ENCODE results near the gene SELENON.

SELENON gene

DNA sequence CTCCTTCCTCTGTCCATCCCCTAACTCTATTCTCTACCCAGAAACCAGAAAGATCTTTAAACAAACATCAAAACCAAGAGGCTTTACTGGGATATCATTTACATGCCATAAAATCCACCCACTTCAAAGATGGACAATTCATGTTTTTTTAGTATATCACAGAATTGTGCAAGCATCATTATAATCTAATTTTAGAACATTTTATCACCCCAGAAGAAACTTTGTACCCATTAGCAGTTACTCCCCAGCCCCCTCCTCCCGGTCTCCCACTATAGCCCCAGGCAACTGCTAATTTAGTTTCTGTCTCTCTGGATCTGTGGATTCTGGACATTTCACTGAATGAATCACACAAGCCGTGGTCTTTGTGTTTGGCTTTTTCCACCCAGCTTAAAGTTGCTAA is 4.8 kb upstream of the SELENON start:
- DNase-seq = no peak

- no peak for DNase-seq
Measured at GRCh38 chr1:25795946-25796810, 3.8 kb upstream of the SELENON start.

DNA sequence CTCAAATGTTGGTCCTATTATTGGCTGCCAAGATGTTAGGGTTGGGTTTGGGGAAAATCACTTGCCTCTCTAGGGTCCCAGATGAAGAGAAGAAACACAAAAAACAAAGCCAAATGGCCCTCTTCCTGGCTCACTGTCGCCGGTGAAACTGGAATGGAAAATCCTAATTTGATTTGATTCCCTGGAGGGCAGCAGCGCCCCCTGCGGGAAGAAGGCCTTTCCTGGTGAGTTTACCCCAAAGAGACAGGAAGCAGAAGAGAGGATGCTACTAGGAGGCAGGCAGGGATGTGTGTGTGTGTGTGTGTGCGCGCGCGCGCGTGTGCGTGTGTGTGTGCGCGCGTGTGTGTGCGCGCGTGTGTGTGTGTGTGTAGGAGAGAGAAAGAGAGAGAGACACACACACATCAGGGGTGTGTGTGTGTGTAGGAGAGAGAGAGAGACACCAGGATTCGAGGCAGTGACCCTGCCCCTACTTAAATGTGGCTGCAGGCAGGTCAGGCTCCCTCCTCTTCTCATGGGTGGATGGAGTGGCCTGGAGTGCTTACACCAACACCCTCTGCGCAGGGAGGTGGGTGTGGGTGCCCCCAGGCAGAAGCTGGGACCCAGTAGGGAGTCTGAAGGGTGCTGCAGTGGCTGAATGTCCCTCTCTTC is 3.1 kb upstream of the SELENON start:
- DNase-seq = peak; percentile 60

DNA sequence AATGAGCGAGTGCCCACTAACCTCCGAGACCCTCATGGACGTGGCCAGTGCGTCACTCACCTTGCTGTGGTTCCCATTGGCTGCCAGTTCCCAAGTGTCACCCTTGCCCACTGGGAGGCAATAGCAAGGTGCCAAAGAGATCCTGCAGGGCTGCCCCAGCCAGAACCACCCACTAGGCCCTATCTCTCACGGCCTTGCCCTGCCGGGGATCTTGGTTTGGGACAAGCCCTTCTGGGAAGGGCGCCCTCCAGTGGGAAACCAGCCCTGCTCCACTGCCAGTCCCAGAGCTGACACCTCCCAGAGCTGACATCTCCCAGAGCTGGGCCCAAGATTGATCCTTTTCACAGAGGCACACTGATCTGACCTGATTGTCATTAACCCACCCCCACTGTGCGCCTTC is 2.1 kb upstream of the SELENON start:
- DNase-seq = no peak

DNA sequence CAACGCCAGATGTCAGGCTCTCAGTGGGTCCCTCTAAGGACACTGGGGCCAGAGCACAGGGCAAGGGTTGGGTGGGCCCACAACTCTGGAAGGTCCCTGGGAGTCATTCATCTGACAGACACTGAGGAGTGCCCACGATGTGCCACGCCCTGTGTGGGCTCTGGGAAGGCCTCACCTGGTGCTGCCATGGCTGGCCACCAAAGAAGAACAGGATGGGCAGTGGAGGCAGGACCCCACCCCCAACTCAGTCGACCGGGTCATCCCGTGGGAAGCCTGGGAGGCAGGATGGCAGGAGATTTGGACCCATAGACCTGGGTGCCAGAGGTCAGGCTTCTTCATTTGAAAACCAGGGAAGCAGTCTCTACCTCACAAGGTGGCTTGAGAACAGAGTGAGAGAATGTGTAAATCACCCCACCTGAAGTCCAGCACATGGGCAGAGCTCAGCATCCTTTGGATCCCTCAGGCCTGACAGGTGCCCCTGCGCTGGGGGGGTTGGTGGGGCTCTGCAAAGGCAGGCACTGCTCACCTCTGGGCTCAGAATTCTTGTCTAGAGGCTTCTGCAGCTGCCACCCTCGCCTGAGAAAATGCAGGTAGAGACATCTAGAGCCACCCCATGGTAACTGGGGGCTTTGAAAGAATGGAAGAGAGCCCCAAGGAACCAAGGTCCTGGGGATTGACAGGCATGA is 1.2 kb upstream of the SELENON start:
- DNase-seq = no peak

DNA sequence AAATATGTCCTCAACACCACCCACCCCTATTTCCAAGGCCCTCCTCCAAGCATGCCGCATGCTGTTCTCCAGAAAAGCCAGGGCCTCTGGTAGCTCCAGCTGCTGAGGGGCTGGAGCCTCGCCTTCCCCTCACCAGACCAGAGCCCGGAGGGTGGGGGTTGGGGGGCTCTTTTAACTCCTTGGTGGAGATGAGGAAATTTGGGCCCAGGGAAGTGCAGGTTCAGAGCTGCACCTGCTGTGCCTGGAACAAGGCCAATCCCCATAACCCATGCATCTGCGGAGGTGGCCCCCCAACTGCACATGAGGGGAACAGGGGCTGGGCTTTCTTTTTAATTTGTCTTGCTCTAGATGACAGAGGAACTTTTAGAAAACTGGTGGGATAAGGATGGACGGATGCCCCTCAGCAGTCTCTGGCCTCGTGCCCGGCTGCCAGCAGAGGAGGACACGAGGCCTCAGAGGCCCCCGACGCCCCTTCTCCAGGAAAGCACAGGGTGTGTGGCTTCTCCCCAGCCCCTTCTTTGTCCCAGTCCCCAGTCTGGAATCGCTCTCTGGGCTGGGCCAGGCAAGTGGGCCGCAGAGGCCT is 550 bp upstream of the SELENON start:
- DNase-seq = no peak

- no peak for DNase-seq
Measured at GRCh38 chr1:25800703-25801377, 847 bp downstream of the SELENON start.

- DNase-seq = no peak
Measured at GRCh38 chr1:25802915-25803314, 2.9 kb downstream of the SELENON start.

DNA sequence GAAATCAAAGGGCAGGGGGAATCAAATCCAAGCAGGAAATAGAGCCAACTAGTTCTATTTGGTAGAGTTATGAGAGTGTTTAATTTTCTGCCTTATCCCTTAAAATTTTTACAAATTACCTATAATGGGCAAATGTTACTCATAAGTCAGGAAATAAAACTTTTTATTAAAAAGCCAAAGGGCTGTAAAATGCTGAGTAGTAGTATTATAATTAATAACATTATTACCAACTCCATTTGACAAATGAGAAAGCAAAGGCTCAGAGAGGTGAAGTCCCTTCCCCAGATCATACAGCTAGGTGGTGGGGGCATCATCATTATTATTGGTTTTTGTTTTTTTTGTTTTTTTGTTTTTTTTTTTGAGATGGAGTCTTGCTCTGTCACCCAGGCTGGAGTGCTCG is 3.4 kb downstream of the SELENON start:
- no peak for DNase-seq

DNA sequence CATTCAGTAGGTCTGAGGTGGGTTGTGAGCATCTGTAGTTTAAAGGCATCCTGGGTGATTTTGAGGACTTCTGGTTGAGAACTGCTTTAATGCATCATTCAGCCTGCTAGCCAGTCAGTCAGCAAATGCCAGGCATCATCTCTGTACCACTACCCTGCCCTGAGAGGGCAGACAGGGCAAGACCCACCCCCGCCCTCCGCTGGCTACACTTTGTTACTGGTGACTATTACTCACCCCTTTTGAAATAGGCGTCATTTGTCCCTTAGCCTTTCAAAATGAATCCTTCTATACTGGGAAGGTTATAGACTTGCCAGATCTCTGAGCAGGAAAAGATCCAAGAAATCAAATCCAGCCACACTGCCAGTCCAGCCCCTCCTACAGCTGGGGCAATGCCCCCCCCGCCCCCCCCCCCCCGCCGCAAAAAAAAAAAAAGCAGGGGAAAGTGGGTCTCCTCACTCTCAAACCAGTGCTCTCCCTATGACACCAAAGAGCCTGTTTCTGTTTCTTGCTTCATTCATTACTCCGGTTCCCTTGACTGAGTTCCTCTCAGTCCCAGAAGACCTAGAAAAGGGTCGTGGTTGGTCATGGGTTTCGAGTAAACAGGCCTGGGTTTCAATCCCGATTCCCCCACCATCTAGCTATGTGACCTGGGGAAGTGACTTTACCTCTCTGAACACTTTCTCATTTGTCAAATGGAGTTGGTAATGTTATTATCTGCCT is 4.4 kb downstream of the SELENON start:
- DNase-seq = no peak

- DNase-seq = no peak
Measured at GRCh38 chr1:25804964-25805862, 5.2 kb downstream of the SELENON start.

DNA sequence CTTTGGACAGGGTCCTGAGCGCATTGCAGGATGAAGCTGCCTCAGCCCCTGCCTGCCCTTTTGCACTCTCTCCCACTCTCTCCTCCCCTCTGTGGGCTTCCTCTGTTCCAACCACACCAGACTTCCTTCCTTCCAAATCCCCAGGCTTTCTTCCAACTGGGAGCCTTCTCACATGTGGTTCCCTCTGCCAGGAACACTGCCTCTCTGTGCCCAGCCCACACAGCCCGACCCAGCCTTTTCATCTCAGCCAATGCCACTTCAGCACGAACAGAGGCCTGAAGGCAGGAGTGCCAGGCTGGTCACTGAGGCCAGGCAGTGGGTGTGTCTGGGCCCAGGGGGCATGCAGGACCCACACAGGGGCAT is 5.9 kb downstream of the SELENON start:
- no peak for DNase-seq

- no peak for DNase-seq
Measured at GRCh38 chr1:25806418-25806817, 6.4 kb downstream of the SELENON start.

GRCh38 chr1:25807480-25808390 is 7.7 kb downstream of the SELENON start:
- DNase-seq = no peak

- DNase-seq = no peak
Measured at GRCh38 chr1:25808481-25809244, 8.7 kb downstream of the SELENON start.

DNA sequence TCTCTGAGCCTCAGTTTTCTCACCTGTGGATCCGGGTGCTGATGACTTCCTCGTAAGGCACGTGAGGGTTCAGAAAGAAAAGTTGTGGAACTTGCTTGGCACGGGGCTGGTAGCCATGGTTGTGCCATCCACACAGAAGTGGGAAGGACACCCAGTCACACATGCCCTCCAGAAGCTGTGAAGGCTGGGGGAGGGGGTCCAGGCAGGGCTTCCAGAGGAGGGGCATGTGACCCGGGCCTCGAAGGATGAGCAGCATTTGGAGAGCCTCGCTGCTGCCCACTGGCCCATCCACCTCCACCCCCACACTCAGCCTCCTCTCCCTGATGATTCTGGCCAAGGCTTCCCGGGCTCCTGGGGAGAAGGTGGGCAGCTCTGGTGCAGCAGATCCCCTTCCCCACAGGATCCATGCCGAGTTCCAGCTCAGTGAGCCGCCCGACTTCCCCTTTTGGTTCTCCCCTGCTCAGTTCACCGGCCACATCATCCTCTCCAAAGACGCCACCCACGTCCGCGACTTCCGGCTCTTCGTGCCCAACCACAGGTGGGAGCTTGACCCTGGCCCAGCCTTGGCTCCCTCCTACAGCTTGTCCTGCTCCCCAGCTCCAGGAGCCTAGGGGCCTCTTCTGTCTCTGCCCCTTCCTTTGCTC is 9.4 kb downstream of the SELENON start:
- DNase-seq = no peak

DNA sequence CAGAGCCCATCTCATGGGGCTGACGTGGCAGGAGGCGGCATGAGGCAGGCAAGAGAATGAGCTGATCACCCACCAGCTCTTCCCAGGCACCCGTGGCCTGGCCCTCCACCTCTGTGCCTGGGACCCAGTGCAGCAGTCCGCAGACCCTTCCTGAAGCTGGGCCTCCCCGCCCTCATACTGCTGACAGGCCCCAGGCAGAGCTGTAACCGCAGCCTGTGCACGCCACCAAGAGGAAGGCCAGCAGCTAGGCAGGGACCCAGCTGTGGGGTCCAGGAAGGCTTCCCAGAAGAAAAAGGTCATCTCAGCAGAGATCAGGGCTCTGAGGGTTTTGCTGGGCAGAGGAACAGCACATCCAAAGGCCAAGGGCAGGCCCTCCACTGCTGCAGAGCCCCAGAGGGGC is 9.9 kb downstream of the SELENON start:
- no peak for DNase-seq

Measured in NCI-H226 (cell line).